KG1 (cell line): ENCODE measurements around the gene PPIP5K1.

Experiments used
- DNase-seq: peaks from one replicate; lab custom pipeline; 2025; lab: John Stamatoyannopoulos, UW

Gene PPIP5K1

GRCh38 chr15:43488790-43489189, 101.2 kb downstream of the PPIP5K1 start:
- DNase-seq = no peak

- DNase-seq = no peak
Measured at GRCh38 chr15:43487271-43487895, 102.6 kb downstream of the PPIP5K1 start.

- no peak for DNase-seq
Measured at GRCh38 chr15:43484455-43484854, 105.6 kb downstream of the PPIP5K1 start.
